ENCODE measurements around the gene UBA3. TPM values are rescaled to one million over a fixed set of nuclear protein-coding genes. Genes with fewer than 3 reads are reported as not detected.

The UBA3 gene
- total and polyA plus RNA-seq, 5 experiments from 2014 or later, result 35.1 to 80.1 (median 49.1) TPM

- DNase-seq (no peak), ATAC-seq (no peak)
- H3K4me3 Mint-ChIP-seq, result no peak overlapping the region
- H3K4me1 Mint-ChIP-seq, result peaks cover 6 to 20% (median 18%) of the 10 kb centered on the region in 4 donors
- H3K9me3 Mint-ChIP-seq, result no peaks in the 10 kb centered on the region
- H3K36me3 Mint-ChIP-seq, result peaks cover 0 to 20% (median 7%) of the 10 kb centered on the region in 3 donors
- POLR2A ChIA-PET, result no interaction called here
- H3K27me3 Mint-ChIP-seq, result no peaks in the 10 kb centered on the region
- H3K27ac Mint-ChIP-seq, result no peak overlapping the region
Measured at GRCh38 chr3:69016901-69017300, 63.3 kb downstream of the UBA3 start.

- DNase-seq (no peak), ATAC-seq (no peak)
- Mint-ChIP-seq H3K4me3 (no peak overlapping the region), H3K36me3 (peaks cover 0 to 17% (median 7%) of the 10 kb centered on the region in 3 donors), H3K27ac (no peak overlapping the region), H3K27me3 (no peaks in the 10 kb centered on the region), H3K4me1 (peaks cover 8 to 23% (median 19%) of the 10 kb centered on the region in 4 donors), H3K9me3 (no peaks in the 10 kb centered on the region)
- POLR2A ChIA-PET, result no interaction called here
Measured at GRCh38 chr3:69016102-69016501, 64.1 kb downstream of the UBA3 start.

- POLR2A ChIA-PET, result interaction anchor here (0.8 to 2.5 kb wide), 6 partner anchors 14 to 78 kb away, joined by 3 to 10 read pairs (median 4); partner anchors contain the start of genes ARL6IP5 and TMF1
- no peak for DNase-seq
- H3K4me3 Mint-ChIP-seq, result peak overlapping the region; percentile 53 to 87 (median 84)
- no peaks in the 10 kb centered on the region for H3K27me3 Mint-ChIP-seq
- peaks cover 0 to 13% (median 7%) of the 10 kb centered on the region in 3 donors for H3K36me3 Mint-ChIP-seq
- ATAC-seq, result no peak
- H3K4me1 Mint-ChIP-seq, result peaks cover 10 to 26% (median 19%) of the 10 kb centered on the region in 4 donors
- H3K27ac Mint-ChIP-seq, result peak overlapping the region in 9 of 10 donors; percentile 13 to 87 (median 75)
- no peaks in the 10 kb centered on the region for H3K9me3 Mint-ChIP-seq
Measured at GRCh38 chr3:69014022-69014580, 66.1 kb downstream of the UBA3 start.

GRCh38 chr3:69013253-69014021, 66.7 kb downstream of the UBA3 start, which contains the start of gene EOGT:
Gene EOGT (minus strand): TSS chr3:69013684. CDS start chr3:69009846, 3,838 bp downstream.
- Mint-ChIP-seq H3K27me3 (no peaks in the 10 kb centered on the region), H3K9me3 (no peaks in the 10 kb centered on the region), H3K36me3 (peaks cover 0 to 12% (median 3%) of the 10 kb centered on the region in 3 donors), H3K4me3 (peak within 1 kb of the TSS; percentile 80 to 93 (median 89)), H3K4me1 (peaks cover 10 to 26% (median 19%) of the 10 kb centered on the region in 4 donors), H3K27ac (peak within 1 kb of the TSS; percentile 29 to 87 (median 82))
- POLR2A ChIA-PET, result interaction anchor here (0.8 to 2.5 kb wide), 7 partner anchors 15 to 78 kb away, joined by 3 to 10 read pairs (median 4); partner anchors contain the start of genes ARL6IP5 and TMF1
- ATAC-seq (peak; percentile 78 to 86), DNase-seq (peak; percentile 56 to 86 (median 68))

GRCh38 chr3:69012800-69013252, 67.3 kb downstream of the UBA3 start:
- peaks cover 10 to 26% (median 19%) of the 10 kb centered on the region in 4 donors for H3K4me1 Mint-ChIP-seq
- no peaks in the 10 kb centered on the region for H3K27me3 Mint-ChIP-seq
- H3K9me3 Mint-ChIP-seq, result no peaks in the 10 kb centered on the region
- H3K27ac Mint-ChIP-seq, result peak overlapping the region; percentile 29 to 87 (median 74)
- POLR2A ChIA-PET, result interaction anchor here (1.0 to 2.5 kb wide), 5 partner anchors 16 to 79 kb away, joined by 3 to 10 read pairs (median 3); partner anchors contain the start of genes ARL6IP5 and TMF1
- peak overlapping the region; percentile 80 to 93 (median 89) for H3K4me3 Mint-ChIP-seq
- peaks cover 0 to 13% (median 2%) of the 10 kb centered on the region in 3 donors for H3K36me3 Mint-ChIP-seq
- DNase-seq, result peak in 2 of 10 donors; percentile 1 to 4
- peak in 1 of 2 donors; percentile 5 for ATAC-seq

GRCh38 chr3:69012100-69012799, 67.9 kb downstream of the UBA3 start:
- POLR2A ChIA-PET, result interaction anchor here (1.5 to 2.5 kb wide), 2 partner anchors 40 to 72 kb away, joined by 3 to 10 read pairs; partner anchors contain the start of genes ARL6IP5 and TMF1
- Mint-ChIP-seq H3K4me3 (peak overlapping the region; percentile 80 to 93 (median 89)), H3K27ac (peak overlapping the region; percentile 29 to 88 (median 74)), H3K4me1 (peaks cover 10 to 26% (median 19%) of the 10 kb centered on the region in 4 donors), H3K36me3 (peaks cover 0 to 10% (median 0%) of the 10 kb centered on the region in 3 donors), H3K27me3 (no peaks in the 10 kb centered on the region), H3K9me3 (no peaks in the 10 kb centered on the region)
- DNase-seq (peak in 1 of 10 donors; percentile 4), ATAC-seq (no peak)

- peak overlapping the region in 7 of 10 donors; percentile 5 to 63 (median 44) for H3K27ac Mint-ChIP-seq
- ATAC-seq, result no peak
- H3K36me3 Mint-ChIP-seq, result peaks cover 0 to 15% (median 3%) of the 10 kb centered on the region in 3 donors
- no peak for DNase-seq
- no peaks in the 10 kb centered on the region for H3K27me3 Mint-ChIP-seq
- H3K9me3 Mint-ChIP-seq, result no peaks in the 10 kb centered on the region
- H3K4me1 Mint-ChIP-seq, result peaks cover 10 to 26% (median 19%) of the 10 kb centered on the region in 4 donors
- POLR2A ChIA-PET, result no interaction called here
- peak overlapping the region in 9 of 10 donors; percentile 32 to 78 (median 47) for H3K4me3 Mint-ChIP-seq
Measured at GRCh38 chr3:69011096-69011730, 69.0 kb downstream of the UBA3 start.

GRCh38 chr3:69009559-69010410, 70.4 kb downstream of the UBA3 start:
- DNase-seq (no peak), ATAC-seq (no peak)
- H3K9me3 Mint-ChIP-seq, result no peaks in the 10 kb centered on the region
- H3K4me3 Mint-ChIP-seq, result no peak overlapping the region
- POLR2A ChIA-PET, result no interaction called here
- H3K4me1 Mint-ChIP-seq, result peaks cover 7 to 22% (median 15%) of the 10 kb centered on the region in 4 donors
- peaks cover 0 to 28% (median 8%) of the 10 kb centered on the region in 3 donors for H3K36me3 Mint-ChIP-seq
- H3K27ac Mint-ChIP-seq, result peak overlapping the region in 3 of 10 donors; percentile 26 to 31 (median 27)
- no peaks in the 10 kb centered on the region for H3K27me3 Mint-ChIP-seq

- Mint-ChIP-seq H3K9me3 (no peaks in the 10 kb centered on the region), H3K4me3 (no peak overlapping the region), H3K27me3 (no peaks in the 10 kb centered on the region), H3K27ac (peak overlapping the region in 1 of 10 donors; percentile 3), H3K4me1 (peaks cover 6 to 17% (median 9%) of the 10 kb centered on the region in 4 donors), H3K36me3 (peaks cover 0 to 36% (median 14%) of the 10 kb centered on the region in 3 donors)
- ATAC-seq (no peak), DNase-seq (no peak)
- POLR2A ChIA-PET, result interaction anchor here (0.5 kb wide), 1 partner anchor 1483 kb away, joined by 3 read pairs; no protein-coding TSS in a partner anchor
Measured at GRCh38 chr3:69008980-69009379, 71.2 kb downstream of the UBA3 start.

GRCh38 chr3:69005791-69006482, 74.2 kb downstream of the UBA3 start:
- H3K27me3 Mint-ChIP-seq, result no peaks in the 10 kb centered on the region
- H3K36me3 Mint-ChIP-seq, result peaks cover 0 to 60% (median 28%) of the 10 kb centered on the region in 3 donors
- no peak overlapping the region for H3K27ac Mint-ChIP-seq
- POLR2A ChIA-PET, result no interaction called here
- no peaks in the 10 kb centered on the region for H3K9me3 Mint-ChIP-seq
- peaks cover 0 to 3% (median under 1%) of the 10 kb centered on the region in 4 donors for H3K4me1 Mint-ChIP-seq
- H3K4me3 Mint-ChIP-seq, result no peak overlapping the region
- DNase-seq (no peak), ATAC-seq (no peak)

Measured in naive thymus-derived CD8-positive, alpha-beta T cell (primary cell).